SK-N-SH treated with all-trans-retinoic acid at 6 μM for 48 hours (cell line): ENCODE measurements around the gene VMAC.

Experiments
- ATAC-seq: fragments of 200-7000 bp; cut with Tn5 transposase; 3 replicates; pipeline ENCODE4 v1.9.1; 2020; ENCODE audit warnings: mild to moderate bottlenecking, moderate library complexity
- ARNTL ChIP-seq: fragments of 450-650 bp; formaldehyde crosslinking; IDR thresholded peaks from 2 replicates; pipeline ENCODE4 v1.5.0; 2020; ENCODE audit warnings: low read depth, mild to moderate bottlenecking, moderate library complexity, borderline replicate concordance
- BACH2 ChIP-seq: fragments of 250-450 bp; sonication (Bioruptor Pico); IDR thresholded peaks from 2 replicates; pipeline ENCODE4 v1.9.0; 2021; ENCODE audit warnings: mild to moderate bottlenecking, borderline replicate concordance
- CSDC2 ChIP-seq: fragments of 250-450 bp; sonication (Bioruptor Pico); IDR thresholded peaks from 2 replicates; pipeline ENCODE4 v1.5.0; 2020; ENCODE audit warnings: mild to moderate bottlenecking, moderate library complexity
- CSRNP3 ChIP-seq: fragments of 250-450 bp; sonication (Bioruptor Pico); IDR thresholded peaks from 2 replicates; pipeline ENCODE4 v1.5.1; 2021; ENCODE audit warnings: mild to moderate bottlenecking, moderate library complexity
- ESRRG ChIP-seq: fragments of 250-450 bp; sonication (Bioruptor Pico); IDR thresholded peaks from 2 replicates; pipeline ENCODE4 v1.6.1; 2021; ENCODE audit warnings: mild to moderate bottlenecking
- GLIS3 ChIP-seq: fragments of 250-450 bp; sonication (Bioruptor Pico); IDR thresholded peaks from 2 replicates; pipeline ENCODE4 v1.5.0; 2020; ENCODE audit warnings: mild to moderate bottlenecking, moderate library complexity
- ISL1 ChIP-seq: fragments of 250-450 bp; sonication (Bioruptor Pico); IDR thresholded peaks from 2 replicates; pipeline ENCODE4 v2.1.2; 2022; ENCODE audit warnings: mild to moderate bottlenecking, moderate library complexity
- OSR1 ChIP-seq: fragments of 250-450 bp; sonication (Bioruptor Pico); IDR thresholded peaks from 2 replicates; pipeline ENCODE4 v1.8.0; 2022; ENCODE audit warnings: moderate library complexity, mild to moderate bottlenecking, inconsistent platforms
- PATZ1 ChIP-seq: fragments of 250-450 bp; sonication (Bioruptor Pico); IDR thresholded peaks from 2 replicates; pipeline ENCODE4 v1.8.0; 2020; ENCODE audit warnings: mild to moderate bottlenecking, moderate library complexity, borderline replicate concordance
- PPARA ChIP-seq: fragments of 250-450 bp; sonication (Bioruptor Pico); IDR thresholded peaks from 2 replicates; pipeline ENCODE4 v1.5.0; 2020; ENCODE audit warnings: mild to moderate bottlenecking, borderline replicate concordance
- RARB ChIP-seq: fragments of 250-450 bp; sonication (Bioruptor Pico); IDR thresholded peaks from 2 replicates; pipeline ENCODE4 v1.8.0; 2021; ENCODE audit warnings: mild to moderate bottlenecking, moderate library complexity
- SNAI2 ChIP-seq: fragments of 250-450 bp; sonication (Bioruptor Pico); IDR thresholded peaks from 2 replicates; pipeline ENCODE4 v1.5.0; 2020; ENCODE audit warnings: mild to moderate bottlenecking, moderate library complexity
- TCF4 ChIP-seq: fragments of 250-450 bp; sonication (Bioruptor Pico); IDR thresholded peaks from 2 replicates; pipeline ENCODE4 v1.8.0; 2021; ENCODE audit warnings: mild to moderate bottlenecking, moderate library complexity, borderline replicate concordance
- TOX ChIP-seq: fragments of 250-450 bp; sonication (Bioruptor Pico); IDR thresholded peaks from 2 replicates; pipeline ENCODE4 v1.8.0; 2021; ENCODE audit warnings: mild to moderate bottlenecking, moderate library complexity, borderline replicate concordance
- ZFP3 ChIP-seq: fragments of 250-450 bp; sonication (Bioruptor Pico); IDR thresholded peaks from 2 replicates; pipeline ENCODE4 v1.5.0; 2020; ENCODE audit warnings: mild to moderate bottlenecking, moderate library complexity
- ZFP30 ChIP-seq: fragments of 450-650 bp; formaldehyde crosslinking; IDR thresholded peaks from 2 replicates; pipeline ENCODE4 v1.5.0; 2022; ENCODE audit warnings: mild to moderate bottlenecking, moderate library complexity
- ZNF565 ChIP-seq: fragments of 450-650 bp; formaldehyde crosslinking; conservative IDR thresholded peaks from 2 replicates; pipeline ENCODE4 v1.5.0; 2020; ENCODE audit warnings: low read depth, mild to moderate bottlenecking, moderate library complexity
- ZNF8 ChIP-seq: fragments of 450-650 bp; formaldehyde crosslinking; IDR thresholded peaks from 2 replicates; pipeline ENCODE4 v1.5.0; 2020; ENCODE audit warnings: mild to moderate bottlenecking, moderate library complexity
- TF ChIP-seq, protein P1 (sequence below): fragments of 250-450 bp; sonication (Bioruptor Pico); IDR thresholded peaks from 2 replicates; pipeline ENCODE4 v1.8.0; 2021; ENCODE audit warnings: low read depth, mild to moderate bottlenecking, moderate library complexity, borderline replicate concordance
- TF ChIP-seq, protein P2 (sequence below): fragments of 250-450 bp; sonication (Bioruptor Pico); IDR thresholded peaks from 2 replicates; pipeline ENCODE4 v1.5.0; 2020; ENCODE audit warnings: mild to moderate bottlenecking, moderate library complexity

Gene VMAC

GRCh38 chr19:5950741-5951140 lies 46.1 kb downstream of the VMAC start (continued):
- TF ChIP-seq CSDC2: no peak

GRCh38 chr19:5951338-5951861 lies 46.7 kb downstream of the VMAC start:
- ATAC-seq: no peak

GRCh38 chr19:5952193-5953029 lies 47.7 kb downstream of the VMAC start:
- ATAC-seq: no peak
- TF ChIP-seq ZFP30 (no peak), ZFP3 (CRISPR knock-in tag) (no peak), CSRNP3 (CRISPR knock-in tag) (no peak), ARNTL (CRISPR knock-in tag) (no peak), PATZ1 (CRISPR knock-in tag) (no peak), SNAI2 (CRISPR knock-in tag) (no peak), BACH2 (CRISPR knock-in tag) (no peak), GLIS3 (CRISPR knock-in tag) (no peak), TCF4 (CRISPR knock-in tag) (no peak)
- TF ChIP-seq, protein P1, sequence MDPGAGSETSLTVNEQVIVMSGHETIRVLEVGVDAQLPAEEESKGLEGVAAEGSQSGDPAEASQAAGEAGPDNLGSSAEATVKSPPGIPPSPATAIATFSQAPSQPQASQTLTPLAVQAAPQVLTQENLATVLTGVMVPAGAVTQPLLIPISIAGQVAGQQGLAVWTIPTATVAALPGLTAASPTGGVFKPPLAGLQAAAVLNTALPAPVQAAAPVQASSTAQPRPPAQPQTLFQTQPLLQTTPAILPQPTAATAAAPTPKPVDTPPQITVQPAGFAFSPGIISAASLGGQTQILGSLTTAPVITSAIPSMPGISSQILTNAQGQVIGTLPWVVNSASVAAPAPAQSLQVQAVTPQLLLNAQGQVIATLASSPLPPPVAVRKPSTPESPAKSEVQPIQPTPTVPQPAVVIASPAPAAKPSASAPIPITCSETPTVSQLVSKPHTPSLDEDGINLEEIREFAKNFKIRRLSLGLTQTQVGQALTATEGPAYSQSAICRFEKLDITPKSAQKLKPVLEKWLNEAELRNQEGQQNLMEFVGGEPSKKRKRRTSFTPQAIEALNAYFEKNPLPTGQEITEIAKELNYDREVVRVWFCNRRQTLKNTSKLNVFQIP (CRISPR knock-in tag): no peak

More at GRCh38 chr19:5951338-5951861, 46.7 kb downstream of the VMAC start:
- TF ChIP-seq BACH2 (CRISPR knock-in tag) (no peak), CSDC2 (no peak), ISL1 (CRISPR knock-in tag) (no peak), ZFP3 (CRISPR knock-in tag) (no peak), RARB (no peak), PPARA (CRISPR knock-in tag) (no peak), ZNF8 (CRISPR knock-in tag) (no peak)

DNA sequence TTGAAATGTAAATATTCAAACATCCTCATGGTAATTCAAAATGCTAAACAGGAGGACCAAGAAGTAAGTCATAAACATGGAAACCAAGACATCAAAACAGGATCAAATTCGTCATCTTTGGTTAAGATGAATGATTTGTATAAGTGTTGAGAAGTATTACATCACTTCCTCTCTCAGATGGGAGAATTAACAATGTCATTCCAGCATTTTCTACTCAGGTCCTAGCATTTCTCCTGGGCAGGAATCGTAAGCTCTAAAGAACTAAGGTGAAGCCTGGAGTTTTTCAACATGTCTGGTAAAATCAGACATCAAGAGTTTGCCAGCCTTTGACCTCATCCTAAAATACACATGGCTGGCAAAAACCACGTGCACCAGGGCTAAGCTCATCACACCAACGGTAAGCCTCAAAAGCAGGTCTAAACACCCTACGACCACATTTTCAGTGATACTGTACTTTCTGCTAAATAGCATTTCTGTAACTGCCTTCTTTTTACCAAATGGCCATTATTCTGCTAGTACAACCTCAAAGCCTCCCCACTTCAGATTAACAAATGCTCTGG lies 48.4 kb downstream of the VMAC start:
- no peak for ATAC-seq
- no peak for TF ChIP-seq ZFP30
- TF ChIP-seq GLIS3 (CRISPR knock-in tag): no peak
- TF ChIP-seq SNAI2 (CRISPR knock-in tag): no peak
- no peak for TF ChIP-seq ZNF565 (CRISPR knock-in tag)
- no peak for TF ChIP-seq OSR1 (CRISPR knock-in tag)
- TF ChIP-seq ESRRG (CRISPR knock-in tag): no peak
- TF ChIP-seq PPARA (CRISPR knock-in tag): no peak
- no peak for TF ChIP-seq CSDC2
- no peak for TF ChIP-seq ZNF8 (CRISPR knock-in tag)
- TF ChIP-seq CSRNP3 (CRISPR knock-in tag): no peak
- TF ChIP-seq ARNTL (CRISPR knock-in tag): no peak
- TF ChIP-seq, protein P2, sequence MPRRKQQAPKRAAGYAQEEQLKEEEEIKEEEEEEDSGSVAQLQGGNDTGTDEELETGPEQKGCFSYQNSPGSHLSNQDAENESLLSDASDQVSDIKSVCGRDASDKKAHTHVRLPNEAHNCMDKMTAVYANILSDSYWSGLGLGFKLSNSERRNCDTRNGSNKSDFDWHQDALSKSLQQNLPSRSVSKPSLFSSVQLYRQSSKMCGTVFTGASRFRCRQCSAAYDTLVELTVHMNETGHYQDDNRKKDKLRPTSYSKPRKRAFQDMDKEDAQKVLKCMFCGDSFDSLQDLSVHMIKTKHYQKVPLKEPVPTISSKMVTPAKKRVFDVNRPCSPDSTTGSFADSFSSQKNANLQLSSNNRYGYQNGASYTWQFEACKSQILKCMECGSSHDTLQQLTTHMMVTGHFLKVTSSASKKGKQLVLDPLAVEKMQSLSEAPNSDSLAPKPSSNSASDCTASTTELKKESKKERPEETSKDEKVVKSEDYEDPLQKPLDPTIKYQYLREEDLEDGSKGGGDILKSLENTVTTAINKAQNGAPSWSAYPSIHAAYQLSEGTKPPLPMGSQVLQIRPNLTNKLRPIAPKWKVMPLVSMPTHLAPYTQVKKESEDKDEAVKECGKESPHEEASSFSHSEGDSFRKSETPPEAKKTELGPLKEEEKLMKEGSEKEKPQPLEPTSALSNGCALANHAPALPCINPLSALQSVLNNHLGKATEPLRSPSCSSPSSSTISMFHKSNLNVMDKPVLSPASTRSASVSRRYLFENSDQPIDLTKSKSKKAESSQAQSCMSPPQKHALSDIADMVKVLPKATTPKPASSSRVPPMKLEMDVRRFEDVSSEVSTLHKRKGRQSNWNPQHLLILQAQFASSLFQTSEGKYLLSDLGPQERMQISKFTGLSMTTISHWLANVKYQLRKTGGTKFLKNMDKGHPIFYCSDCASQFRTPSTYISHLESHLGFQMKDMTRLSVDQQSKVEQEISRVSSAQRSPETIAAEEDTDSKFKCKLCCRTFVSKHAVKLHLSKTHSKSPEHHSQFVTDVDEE: no peak
- TF ChIP-seq PATZ1 (CRISPR knock-in tag): no peak
- no peak for TF ChIP-seq TOX (CRISPR knock-in tag)
- TF ChIP-seq ISL1 (CRISPR knock-in tag): no peak
- TF ChIP-seq BACH2 (CRISPR knock-in tag): no peak
- TF ChIP-seq ZFP3 (CRISPR knock-in tag): no peak
